GM18870 (cell line): Measurements from ENCODE around the gene FOXK1.
"Not testable (repeated sequence)": the region's sequence is repeated elsewhere in the genome, so short reads cannot be mapped to it uniquely, and the experiment has no call there.

Experiments used
- ATAC-seq: cut with Tn5 transposase; IDR thresholded peaks from one replicate; pipeline ENCODE4 v1.9.1; 2021; ENCODE audit warnings: moderate library complexity; ENCODE audit not compliant: unreplicated experiment

FOXK1 gene

GRCh38 chr7:4782333-4783291 lies 100.5 kb downstream of the FOXK1 start:
- no peak for ATAC-seq

- no peak for ATAC-seq
Measured at GRCh38 chr7:4783292-4783652, 101.2 kb downstream of the FOXK1 start.

- ATAC-seq = no peak
Measured at GRCh38 chr7:4783762-4784351, 101.8 kb downstream of the FOXK1 start.

GRCh38 chr7:4784799-4785198 lies 102.7 kb downstream of the FOXK1 start:
- no peak for ATAC-seq

- no peak for ATAC-seq
Measured at GRCh38 chr7:4785371-4785770, 103.3 kb downstream of the FOXK1 start.

DNA sequence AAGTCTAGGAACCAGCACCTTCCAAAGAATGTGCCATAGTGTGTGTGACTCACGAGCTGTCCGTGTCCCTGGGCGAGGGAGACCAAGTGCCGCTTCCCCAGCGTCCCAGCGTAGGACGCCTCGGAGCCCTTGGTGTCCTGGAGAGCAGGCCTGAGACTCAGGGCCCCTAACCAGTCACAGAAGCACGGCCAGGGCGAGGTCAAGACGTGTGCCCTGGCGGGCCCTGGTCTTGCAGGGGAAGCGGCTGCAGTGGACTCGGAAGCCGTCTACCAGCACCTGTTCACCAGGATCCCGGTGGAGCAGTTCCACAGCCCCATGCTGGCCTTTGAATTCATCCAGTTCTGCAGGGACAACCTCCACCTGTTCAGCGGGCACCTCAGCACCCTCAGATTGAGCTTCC lies 103.9 kb downstream of the FOXK1 start:
- no peak for ATAC-seq

DNA sequence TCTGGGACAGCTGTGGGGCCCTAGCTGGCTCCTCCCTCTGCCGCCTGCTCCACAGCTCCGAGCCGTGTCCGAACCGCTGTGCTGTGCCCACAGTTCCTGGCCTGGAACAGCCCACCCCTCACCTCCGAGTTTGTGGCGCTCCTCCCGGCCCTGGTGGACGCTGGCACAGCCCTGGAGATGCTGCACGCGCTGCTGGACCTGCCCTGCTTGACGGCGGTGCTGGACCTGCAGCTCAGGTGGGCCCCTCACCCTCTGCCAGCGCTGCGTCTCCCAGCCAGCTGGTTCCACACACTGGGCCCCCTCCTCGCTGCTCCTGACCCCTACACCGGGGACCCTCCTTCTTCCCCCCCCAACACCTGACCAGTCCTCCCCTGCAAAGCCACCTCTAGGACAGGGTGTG lies 105.4 kb downstream of the FOXK1 start:
- ATAC-seq = no peak

GRCh38 chr7:4787947-4788626 lies 106.0 kb downstream of the FOXK1 start:
- ATAC-seq = no peak

GRCh38 chr7:4788627-4789189 lies 106.6 kb downstream of the FOXK1 start:
- ATAC-seq = no peak

DNA sequence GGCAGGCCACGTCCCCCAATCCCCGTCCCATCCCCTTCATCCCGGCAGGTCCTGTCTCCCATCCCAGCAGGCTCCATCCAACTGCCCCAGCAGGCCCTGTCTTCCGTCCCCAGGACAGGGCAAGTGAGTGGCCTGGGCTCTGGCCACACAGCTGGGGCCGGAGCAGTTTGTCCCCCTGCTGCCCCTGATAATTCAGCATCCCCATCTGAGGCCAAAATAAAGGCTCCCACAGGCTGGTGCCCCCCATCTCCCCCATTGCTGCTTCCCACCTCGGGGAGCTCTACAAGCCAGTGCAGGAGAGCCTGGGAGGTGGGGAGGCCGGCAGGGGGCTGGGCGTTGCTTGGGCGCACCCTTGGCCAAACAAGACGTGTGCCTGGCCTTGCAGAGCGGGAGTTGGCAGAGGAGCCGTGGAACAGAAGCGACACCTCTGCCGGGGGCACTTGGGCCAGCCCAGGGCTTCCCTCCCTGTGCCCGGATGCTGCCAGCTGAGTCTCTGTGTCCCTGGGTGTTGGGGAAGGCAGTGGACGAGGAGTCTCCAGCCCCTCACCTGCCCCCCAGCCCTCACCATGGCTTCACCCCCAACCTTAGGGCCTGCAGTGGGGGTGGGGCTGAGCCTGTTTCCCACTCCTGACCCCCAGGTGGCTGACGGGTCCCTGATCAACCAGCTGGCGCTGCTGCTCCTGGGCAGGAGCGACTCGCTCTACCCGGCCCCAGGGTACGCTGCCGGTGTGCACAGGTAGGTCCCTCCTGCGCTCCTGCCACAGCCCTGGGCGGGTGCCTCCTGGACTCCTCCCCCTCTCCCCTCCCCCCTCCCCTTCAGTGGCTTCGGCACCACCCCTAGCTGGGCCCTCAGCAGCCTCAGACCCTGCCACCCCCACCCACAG lies 107.3 kb downstream of the FOXK1 start:
- no peak for ATAC-seq

- ATAC-seq = no peak
Measured at GRCh38 chr7:4790078-4790465, 108.0 kb downstream of the FOXK1 start.

GRCh38 chr7:4790516-4790991 lies 108.5 kb downstream of the FOXK1 start:
- ATAC-seq = no peak

GRCh38 chr7:4791101-4791737 lies 109.1 kb downstream of the FOXK1 start:
- no peak for ATAC-seq

GRCh38 chr7:4791738-4792536 lies 109.8 kb downstream of the FOXK1 start:
- ATAC-seq = no peak

- ATAC-seq = no peak
Measured at GRCh38 chr7:4792537-4793126, 110.5 kb downstream of the FOXK1 start.

GRCh38 chr7:4793385-4793993 lies 111.4 kb downstream of the FOXK1 start:
- not testable (repeated sequence) for ATAC-seq

DNA sequence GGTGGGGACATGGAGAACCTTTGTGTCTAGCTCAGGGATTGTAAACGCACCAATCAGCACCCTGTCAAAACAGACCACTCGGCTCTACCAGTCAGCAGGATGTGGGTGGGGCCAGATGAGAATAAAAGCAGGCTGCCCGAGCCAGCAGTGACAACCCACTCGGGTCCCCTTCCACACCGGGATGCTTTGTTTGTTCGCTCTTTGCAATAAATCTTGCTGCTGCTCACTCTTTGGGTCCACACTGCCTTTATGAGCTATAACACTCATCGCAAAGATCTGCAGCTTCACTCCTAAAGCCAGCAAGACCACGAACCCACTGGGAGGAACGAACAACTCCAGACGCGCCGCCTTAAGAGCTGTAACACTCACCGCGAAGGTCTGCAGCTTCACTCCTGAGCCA lies 112.1 kb downstream of the FOXK1 start:
- ATAC-seq = not testable (repeated sequence)
